HepG2 (cell line): ENCODE data around the gene TDRD1. TPM values are rescaled to one million over a fixed set of nuclear protein-coding genes. Genes with fewer than 3 reads are reported as not detected.

Experiments
- YY1 ChIP-seq: IDR thresholded peaks from 2 replicates; pipeline ENCODE4 v1.6.1; 2011; ENCODE audit warnings: low read length, low read depth, moderate library complexity, mild to moderate bottlenecking; ENCODE audit not compliant: insufficient read depth, insufficient replicate concordance
- ZC3H4 ChIP-seq: sonication (generic); formaldehyde crosslinking; IDR thresholded peaks from 2 replicates; pipeline ENCODE4 v1.4.0; 2020; ENCODE audit warnings: missing genetic modification reagents, borderline replicate concordance
- polyA plus RNA-seq, 8 experiments: library from polyadenylated mRNA; depleted of rRNA in 3 of 8; stranded (reverse) in 7 of 8; unstranded in 1 of 8; fragments of >200 nt; fragmentation: Illumina TruSeq in 4 of 8; extraction: Trizol in 4 of 8; gene quantifications; 2 replicates each; pipeline versions ENCODE4 v1.2.1 to v1.2.3, GENCODE V29; 2011 to 2016; ENCODE audit warnings: low read depth in 4 of 8, missing spikeins in 1 of 8, mixed read lengths in 1 of 8; ENCODE audit not compliant: insufficient read depth in 1 of 8
- total RNA-seq, 5 experiments: library from RNA; depleted of rRNA; stranded (reverse); fragments of >200 nt; fragmentation: Illumina TruSeq; extraction: Trizol; gene quantifications; 2 replicates each; pipeline ENCODE4 v1.2.3, GENCODE V29; 2016; ENCODE audit warnings: low read depth in 1 of 5
- TF ChIP-seq, protein P1 (sequence below): IDR thresholded peaks from 2 replicates; pipeline ENCODE4 v1.6.1; 2016; ENCODE audit warnings: low read depth
- TF ChIP-seq, protein P2 (sequence below): sonication (generic); formaldehyde crosslinking; IDR thresholded peaks from 2 replicates; pipeline ENCODE4 v1.4.0; 2020; ENCODE audit warnings: missing genetic modification reagents
- TF ChIP-seq, protein P3 (sequence below): sonication (generic); formaldehyde crosslinking; IDR thresholded peaks from 2 replicates; pipeline ENCODE4 v1.5.0; 2020; ENCODE audit warnings: mild to moderate bottlenecking, missing genetic modification reagents

The TDRD1 gene
- total and polyA plus RNA-seq, 2 of the 13 experiments (the other 11 are each of a cell fraction or from before 2014, with no cell fraction given), result not detected

DNA sequence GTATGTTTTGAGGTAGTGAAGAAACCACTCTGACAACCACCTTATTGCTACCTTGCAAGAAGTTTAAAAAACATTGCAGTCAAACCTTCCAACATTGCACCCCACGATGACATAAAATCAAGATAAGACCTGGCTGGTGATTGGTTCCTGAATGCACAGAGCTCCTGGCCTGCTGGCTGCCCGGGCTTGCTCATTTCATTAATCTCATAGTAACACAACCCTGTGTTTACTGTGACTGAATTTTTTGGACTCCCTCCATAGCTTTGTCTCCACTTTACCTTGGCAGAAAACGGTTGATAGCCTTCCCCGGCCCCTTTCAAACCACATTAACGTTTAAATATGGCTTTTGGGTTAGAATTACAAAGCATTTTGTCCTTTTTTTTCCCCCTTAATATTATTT lies 87.4 kb downstream of the TDRD1 start (continued):
- TF ChIP-seq, protein P1, sequence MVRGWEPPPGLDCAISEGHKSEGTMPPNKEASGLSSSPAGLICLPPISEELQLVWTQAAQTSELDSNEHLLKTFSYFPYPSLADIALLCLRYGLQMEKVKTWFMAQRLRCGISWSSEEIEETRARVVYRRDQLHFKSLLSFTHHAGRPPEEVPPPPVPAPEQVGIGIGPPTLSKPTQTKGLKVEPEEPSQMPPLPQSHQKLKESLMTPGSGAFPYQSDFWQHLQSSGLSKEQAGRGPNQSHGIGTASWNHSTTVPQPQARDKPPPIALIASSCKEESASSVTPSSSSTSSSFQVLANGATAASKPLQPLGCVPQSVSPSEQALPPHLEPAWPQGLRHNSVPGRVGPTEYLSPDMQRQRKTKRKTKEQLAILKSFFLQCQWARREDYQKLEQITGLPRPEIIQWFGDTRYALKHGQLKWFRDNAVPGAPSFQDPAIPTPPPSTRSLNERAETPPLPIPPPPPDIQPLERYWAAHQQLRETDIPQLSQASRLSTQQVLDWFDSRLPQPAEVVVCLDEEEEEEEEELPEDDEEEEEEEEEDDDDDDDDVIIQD (CRISPR knock-in tag), result no peak
- TF ChIP-seq YY1 (no peak), ZC3H4 (no peak)
- TF ChIP-seq, protein P2, sequence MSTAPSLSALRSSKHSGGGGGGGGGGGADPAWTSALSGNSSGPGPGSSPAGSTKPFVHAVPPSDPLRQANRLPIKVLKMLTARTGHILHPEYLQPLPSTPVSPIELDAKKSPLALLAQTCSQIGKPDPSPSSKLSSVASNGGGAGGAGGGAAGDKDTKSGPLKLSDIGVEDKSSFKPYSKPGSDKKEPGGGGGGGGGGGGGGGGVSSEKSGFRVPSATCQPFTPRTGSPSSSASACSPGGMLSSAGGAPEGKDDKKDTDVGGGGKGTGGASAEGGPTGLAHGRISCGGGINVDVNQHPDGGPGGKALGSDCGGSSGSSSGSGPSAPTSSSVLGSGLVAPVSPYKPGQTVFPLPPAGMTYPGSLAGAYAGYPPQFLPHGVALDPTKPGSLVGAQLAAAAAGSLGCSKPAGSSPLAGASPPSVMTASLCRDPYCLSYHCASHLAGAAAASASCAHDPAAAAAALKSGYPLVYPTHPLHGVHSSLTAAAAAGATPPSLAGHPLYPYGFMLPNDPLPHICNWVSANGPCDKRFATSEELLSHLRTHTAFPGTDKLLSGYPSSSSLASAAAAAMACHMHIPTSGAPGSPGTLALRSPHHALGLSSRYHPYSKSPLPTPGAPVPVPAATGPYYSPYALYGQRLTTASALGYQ (CRISPR knock-in tag), result no peak
- TF ChIP-seq, protein P3, sequence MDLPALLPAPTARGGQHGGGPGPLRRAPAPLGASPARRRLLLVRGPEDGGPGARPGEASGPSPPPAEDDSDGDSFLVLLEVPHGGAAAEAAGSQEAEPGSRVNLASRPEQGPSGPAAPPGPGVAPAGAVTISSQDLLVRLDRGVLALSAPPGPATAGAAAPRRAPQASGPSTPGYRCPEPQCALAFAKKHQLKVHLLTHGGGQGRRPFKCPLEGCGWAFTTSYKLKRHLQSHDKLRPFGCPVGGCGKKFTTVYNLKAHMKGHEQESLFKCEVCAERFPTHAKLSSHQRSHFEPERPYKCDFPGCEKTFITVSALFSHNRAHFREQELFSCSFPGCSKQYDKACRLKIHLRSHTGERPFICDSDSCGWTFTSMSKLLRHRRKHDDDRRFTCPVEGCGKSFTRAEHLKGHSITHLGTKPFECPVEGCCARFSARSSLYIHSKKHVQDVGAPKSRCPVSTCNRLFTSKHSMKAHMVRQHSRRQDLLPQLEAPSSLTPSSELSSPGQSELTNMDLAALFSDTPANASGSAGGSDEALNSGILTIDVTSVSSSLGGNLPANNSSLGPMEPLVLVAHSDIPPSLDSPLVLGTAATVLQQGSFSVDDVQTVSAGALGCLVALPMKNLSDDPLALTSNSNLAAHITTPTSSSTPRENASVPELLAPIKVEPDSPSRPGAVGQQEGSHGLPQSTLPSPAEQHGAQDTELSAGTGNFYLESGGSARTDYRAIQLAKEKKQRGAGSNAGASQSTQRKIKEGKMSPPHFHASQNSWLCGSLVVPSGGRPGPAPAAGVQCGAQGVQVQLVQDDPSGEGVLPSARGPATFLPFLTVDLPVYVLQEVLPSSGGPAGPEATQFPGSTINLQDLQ (CRISPR knock-in tag), result no peak
